Omental fat pad (tissue), 4 donors: ENCODE data around the gene H6PD. TPM values are rescaled to one million over a fixed set of nuclear protein-coding genes. Genes with fewer than 3 reads are reported as not detected.

Experiments used
- ATAC-seq: fragments of 150-250 bp; one replicate; pipeline ENCODE4 v1.9.1; 2016; ENCODE audit warnings: mild to moderate bottlenecking, moderate library complexity; ENCODE audit not compliant: low FRiP score
- DNase-seq: peaks from one replicate; pipeline ENCODE4 v3.0.0-alpha.2; 2019; ENCODE audit warnings: low spot score
- CTCF ChIP-seq, 3 donors: fragments of 450-650 bp; IDR thresholded peaks; one replicate each; pipeline ENCODE4 v1.5.1; 2016 to 2017; ENCODE audit warnings: antibody characterized with exemption in 3 of 3, mild to moderate bottlenecking in 3 of 3, moderate library complexity in 2 of 3
- total RNA-seq, 4 donors: library from RNA; depleted of rRNA; stranded (reverse); fragments of >200 nt; gene quantifications; one replicate each; pipeline ENCODE4 v1.1.0, GENCODE V29; 2016

Gene H6PD
- total RNA-seq, 4 donors from 2014 or later, result 75.5 to 142 (median 82.7) TPM

- TF ChIP-seq CTCF (IDR thresholded peaks at IDR 0.05), result no peak
- no peak for ATAC-seq
- no peak for DNase-seq
Measured at GRCh38 chr1:9282696-9282955, 48.1 kb downstream of the H6PD start.

GRCh38 chr1:9284061-9284460, 49.5 kb downstream of the H6PD start:
- no peak for DNase-seq
- TF ChIP-seq CTCF (IDR thresholded peaks at IDR 0.05), result no peak
- ATAC-seq, result no peak

GRCh38 chr1:9286556-9286955, 52.0 kb downstream of the H6PD start:
- no peak for ATAC-seq
- DNase-seq, result no peak
- no peak for TF ChIP-seq CTCF (IDR thresholded peaks at IDR 0.05)

- ATAC-seq (no peak), DNase-seq (peak; percentile 94)
- peak in 2 of 3 donors; percentile 78 to 82 for TF ChIP-seq CTCF (IDR thresholded peaks at IDR 0.05)
Measured at GRCh38 chr1:9289090-9289534, 54.5 kb downstream of the H6PD start.

- ATAC-seq (peak; percentile 74), DNase-seq (peak; percentile 64)
- no peak for TF ChIP-seq CTCF (IDR thresholded peaks at IDR 0.05)
Measured at GRCh38 chr1:9289711-9290485, 55.3 kb downstream of the H6PD start.

GRCh38 chr1:9291914-9292360, 57.4 kb downstream of the H6PD start:
- no peak for TF ChIP-seq CTCF (IDR thresholded peaks at IDR 0.05)
- DNase-seq (no peak), ATAC-seq (peak; percentile 1)
